ENCODE data around the gene ABHD5. TPM values are rescaled to one million over a fixed set of nuclear protein-coding genes. Genes with fewer than 3 reads are reported as not detected.

Gene ABHD5
- total and polyA plus RNA-seq, 2 donors from 2014 or later = 19.0 to 21.1 TPM

DNA sequence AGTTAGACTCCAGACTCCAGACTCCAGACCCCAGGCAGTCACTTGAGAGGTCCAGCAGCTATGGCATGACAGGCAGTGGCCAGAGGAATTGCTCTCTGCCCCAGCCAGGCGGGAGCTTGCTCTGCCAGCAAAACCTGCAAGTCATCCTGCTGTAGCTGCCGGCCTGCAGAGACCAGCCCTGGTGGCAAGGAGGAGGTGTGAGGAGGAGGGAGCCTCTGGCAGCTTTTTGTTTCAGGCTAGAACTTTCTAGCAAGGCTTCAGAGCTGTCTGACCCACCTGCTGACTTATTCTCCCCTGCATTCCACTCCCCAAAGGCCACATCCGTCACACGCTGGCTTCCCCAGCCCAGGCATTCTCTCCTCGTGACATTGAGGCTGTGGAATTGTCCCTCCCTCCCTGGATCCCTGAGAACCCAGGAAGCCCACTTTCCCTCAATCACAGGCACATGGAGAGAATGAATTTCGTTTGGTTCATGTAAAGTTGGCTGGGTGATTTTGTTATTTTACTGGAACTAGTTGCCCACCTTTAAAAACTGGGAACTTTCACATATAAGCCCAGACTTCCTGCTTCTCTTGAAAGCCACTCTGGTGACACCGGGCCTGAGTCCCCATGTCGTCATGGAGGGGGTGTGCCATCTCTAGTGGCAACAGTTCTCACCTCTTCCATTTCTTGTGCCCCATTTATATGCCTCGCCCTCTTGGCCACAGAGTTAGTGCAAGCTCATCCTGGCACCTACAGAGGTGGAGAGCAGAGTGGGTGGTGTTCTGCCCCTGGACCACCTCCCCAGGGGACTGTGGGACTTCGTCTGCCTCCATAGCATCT is 82.7 kb downstream of the ABHD5 start:
- Histone ChIP-seq H3K9me3 (ENCODE audit: control insufficient read depth in 2 of 3, insufficient read depth in 1 of 3, low read length in 3 of 3) (no peaks in the 10 kb centered on the region), H3K4me1 (ENCODE audit: control insufficient read depth in 2 of 3, insufficient read depth in 2 of 3, low read depth in 1 of 3, low read length in 3 of 3) (peaks cover 0 to 14% (median 13%) of the 10 kb centered on the region in 3 donors), H3K27ac (ENCODE audit: low read depth in 2 of 2, low read length in 2 of 2) (no peak overlapping the region), H3K9ac (ENCODE audit: low read length in 3 of 3) (no peak overlapping the region), H3K36me3 (ENCODE audit: control insufficient read depth in 2 of 3, insufficient read depth in 3 of 3, low read length in 3 of 3) (no peaks in the 10 kb centered on the region), H3K27me3 (ENCODE audit: control insufficient read depth, insufficient read depth, low read length) (no peaks in the 10 kb centered on the region), H3K4me3 (ENCODE audit: low read length in 3 of 3) (no peak overlapping the region)
- TF ChIP-seq, protein P1, sequence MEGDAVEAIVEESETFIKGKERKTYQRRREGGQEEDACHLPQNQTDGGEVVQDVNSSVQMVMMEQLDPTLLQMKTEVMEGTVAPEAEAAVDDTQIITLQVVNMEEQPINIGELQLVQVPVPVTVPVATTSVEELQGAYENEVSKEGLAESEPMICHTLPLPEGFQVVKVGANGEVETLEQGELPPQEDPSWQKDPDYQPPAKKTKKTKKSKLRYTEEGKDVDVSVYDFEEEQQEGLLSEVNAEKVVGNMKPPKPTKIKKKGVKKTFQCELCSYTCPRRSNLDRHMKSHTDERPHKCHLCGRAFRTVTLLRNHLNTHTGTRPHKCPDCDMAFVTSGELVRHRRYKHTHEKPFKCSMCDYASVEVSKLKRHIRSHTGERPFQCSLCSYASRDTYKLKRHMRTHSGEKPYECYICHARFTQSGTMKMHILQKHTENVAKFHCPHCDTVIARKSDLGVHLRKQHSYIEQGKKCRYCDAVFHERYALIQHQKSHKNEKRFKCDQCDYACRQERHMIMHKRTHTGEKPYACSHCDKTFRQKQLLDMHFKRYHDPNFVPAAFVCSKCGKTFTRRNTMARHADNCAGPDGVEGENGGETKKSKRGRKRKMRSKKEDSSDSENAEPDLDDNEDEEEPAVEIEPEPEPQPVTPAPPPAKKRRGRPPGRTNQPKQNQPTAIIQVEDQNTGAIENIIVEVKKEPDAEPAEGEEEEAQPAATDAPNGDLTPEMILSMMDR (IDR thresholded peaks at IDR 0.05; ENCODE audit: borderline replicate concordance, extremely low read depth, insufficient read depth) = no peak
- DNase-seq (peak in 1 of 5 donors; percentile 14), FAIRE-seq (no peak)
- intact Hi-C loops (cut with DNase I) = no loop called here

DNA sequence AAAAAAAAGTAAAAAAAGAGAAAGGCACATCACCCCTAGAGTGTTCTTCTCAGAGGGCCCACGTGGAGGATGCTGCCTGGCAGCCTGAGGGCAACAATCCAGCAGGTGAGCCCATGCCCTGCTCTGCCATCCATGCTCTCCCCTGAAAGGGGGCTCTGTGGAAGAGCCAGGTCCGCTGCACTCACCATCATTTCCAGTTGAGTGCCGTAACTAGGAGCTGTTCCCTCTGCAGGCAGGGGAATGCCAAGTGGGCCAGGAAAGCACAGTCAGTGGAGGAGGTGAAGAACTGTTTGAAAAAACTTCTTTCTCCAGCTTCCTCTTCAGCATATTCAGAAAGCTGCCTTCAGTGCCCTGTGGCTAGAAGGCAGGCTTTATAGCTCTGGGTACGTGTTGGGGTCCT is 84.1 kb downstream of the ABHD5 start:
- intact Hi-C loops (cut with DNase I) = no loop called here
- Histone ChIP-seq H3K4me3 (ENCODE audit: low read length in 3 of 3) (no peak overlapping the region), H3K4me1 (ENCODE audit: control insufficient read depth in 2 of 3, insufficient read depth in 2 of 3, low read depth in 1 of 3, low read length in 3 of 3) (peaks cover 0 to 6% (median 3%) of the 10 kb centered on the region in 3 donors), H3K9ac (ENCODE audit: low read length in 3 of 3) (no peak overlapping the region), H3K27ac (ENCODE audit: low read depth in 2 of 2, low read length in 2 of 2) (no peak overlapping the region), H3K9me3 (ENCODE audit: control insufficient read depth in 2 of 3, insufficient read depth in 1 of 3, low read length in 3 of 3) (no peaks in the 10 kb centered on the region), H3K27me3 (ENCODE audit: control insufficient read depth, insufficient read depth, low read length) (no peaks in the 10 kb centered on the region), H3K36me3 (ENCODE audit: control insufficient read depth in 2 of 3, insufficient read depth in 3 of 3, low read length in 3 of 3) (no peaks in the 10 kb centered on the region)
- DNase-seq (no peak), FAIRE-seq (no peak)
- TF ChIP-seq, protein P1 (IDR thresholded peaks at IDR 0.05; ENCODE audit: borderline replicate concordance, extremely low read depth, insufficient read depth) = no peak

DNA sequence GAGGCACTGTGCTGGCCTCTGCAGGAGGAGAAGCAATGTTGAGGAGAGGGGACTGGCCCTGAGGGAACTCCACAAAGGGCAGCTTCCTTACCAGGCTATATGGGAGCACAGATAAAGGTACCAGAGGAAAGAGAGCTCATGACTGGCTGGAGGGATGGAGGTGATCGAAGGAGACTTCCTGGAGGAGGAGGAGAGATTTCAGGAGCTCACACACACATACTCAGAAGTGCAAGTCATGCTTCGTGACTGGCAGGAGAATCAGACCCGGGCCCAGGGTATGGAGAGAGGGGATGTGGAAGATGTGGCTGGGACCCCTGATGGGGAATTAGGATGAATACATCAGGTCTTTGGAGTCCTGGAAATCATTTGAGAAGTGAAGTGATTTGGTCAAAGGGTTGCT is 85.4 kb downstream of the ABHD5 start:
- no peak for FAIRE-seq
- no peaks in the 10 kb centered on the region for H3K36me3 ChIP-seq (ENCODE audit: control insufficient read depth in 2 of 3, insufficient read depth in 3 of 3, low read length in 3 of 3)
- no peak overlapping the region for H3K27ac ChIP-seq (ENCODE audit: low read depth in 2 of 2, low read length in 2 of 2)
- intact Hi-C loops (cut with DNase I) = no loop called here
- TF ChIP-seq, protein P1 (IDR thresholded peaks at IDR 0.05; ENCODE audit: borderline replicate concordance, extremely low read depth, insufficient read depth) = no peak
- H3K9ac ChIP-seq (ENCODE audit: low read length in 3 of 3) = no peak overlapping the region
- H3K4me3 ChIP-seq (ENCODE audit: low read length in 3 of 3) = no peak overlapping the region
- H3K4me1 ChIP-seq (ENCODE audit: control insufficient read depth in 2 of 3, insufficient read depth in 2 of 3, low read depth in 1 of 3, low read length in 3 of 3) = no peaks in the 10 kb centered on the region
- no peaks in the 10 kb centered on the region for H3K9me3 ChIP-seq (ENCODE audit: control insufficient read depth in 2 of 3, insufficient read depth in 1 of 3, low read length in 3 of 3)
- DNase-seq = no peak
- no peaks in the 10 kb centered on the region for H3K27me3 ChIP-seq (ENCODE audit: control insufficient read depth, insufficient read depth, low read length)

Measured in kidney (tissue), 14 donors.